Measurements from ENCODE around the gene CYSTM1. TPM values are rescaled to one million over a fixed set of nuclear protein-coding genes. Genes with fewer than 3 reads are reported as not detected.

The CYSTM1 gene
- total and polyA plus RNA-seq, 7 experiments from 2014 or later = 1.6 to 11.1 (median 3.5) TPM

- peaks cover 11 to 17% of the 10 kb centered on the region in 2 donors for H3K4me1 ChIP-seq (ENCODE audit: control insufficient read depth in 2 of 2, insufficient read depth in 2 of 2, low read length in 2 of 2)
- intact Hi-C loops (cut with micrococcal nuclease) = loop anchor here in 1 of 2 donors (1.0 kb wide), 1 partner anchor 8 kb away; no protein-coding TSS in a partner anchor
- ATAC-seq (no peak), DNase-seq (no peak)
- no peaks in the 10 kb centered on the region for H3K36me3 ChIP-seq (ENCODE audit: control insufficient read depth in 2 of 3, insufficient read depth in 3 of 3, low read length in 3 of 3)
- H3K27ac ChIP-seq (ENCODE audit: low read depth, low read length) = no peak overlapping the region
- Mint-ChIP-seq H3K9me3 (peaks cover 0 to 5% (median 0%) of the 10 kb centered on the region in 11 donors), H3K4me3 (peak overlapping the region in 6 of 10 donors; percentile 3 to 53 (median 28)), H3K27ac (peak overlapping the region in 7 of 9 donors; percentile 6 to 85 (median 68)), H3K27me3 (no peaks in the 10 kb centered on the region), H3K36me3 (peaks cover 9 to 45% (median 33%) of the 10 kb centered on the region in 5 donors), H3K4me1 (peaks cover 8 to 46% (median 39%) of the 10 kb centered on the region in 7 donors)
- no peaks in the 10 kb centered on the region for H3K9me3 ChIP-seq (ENCODE audit: control insufficient read depth in 2 of 3, low read length in 3 of 3)
- no peaks in the 10 kb centered on the region for H3K27me3 ChIP-seq (ENCODE audit: control insufficient read depth in 2 of 2, insufficient read depth in 2 of 2, low read length in 2 of 2)
- H3K4me3 ChIP-seq (ENCODE audit: low read length) = no peak overlapping the region
- POLR2A ChIA-PET = no interaction called here
- CTCF ChIA-PET = interaction anchor here (1.9 kb wide), 1 partner anchor 10 kb away, joined by 5 read pairs; no protein-coding TSS in a partner anchor
Observed at GRCh38 chr5:140258873-140259272, 83.9 kb downstream of the CYSTM1 start.

GRCh38 chr5:140259500-140259899 lies 84.5 kb downstream of the CYSTM1 start:
- Histone ChIP-seq H3K4me3 (ENCODE audit: low read length) (no peak overlapping the region), H3K36me3 (ENCODE audit: control insufficient read depth in 2 of 3, insufficient read depth in 3 of 3, low read length in 3 of 3) (no peaks in the 10 kb centered on the region), H3K27ac (ENCODE audit: low read depth, low read length) (no peak overlapping the region), H3K27me3 (ENCODE audit: control insufficient read depth in 2 of 2, insufficient read depth in 2 of 2, low read length in 2 of 2) (no peaks in the 10 kb centered on the region), H3K4me1 (ENCODE audit: control insufficient read depth in 2 of 2, insufficient read depth in 2 of 2, low read length in 2 of 2) (peaks cover 11 to 17% of the 10 kb centered on the region in 2 donors), H3K9me3 (ENCODE audit: control insufficient read depth in 2 of 3, low read length in 3 of 3) (no peaks in the 10 kb centered on the region)
- H3K27me3 Mint-ChIP-seq = no peaks in the 10 kb centered on the region
- ATAC-seq (peak; percentile 27), DNase-seq (peak in 6 of 9 donors; percentile 13 to 67 (median 35))
- ChIA-PET CTCF (interaction anchor here (0.6 to 1.9 kb wide), 2 partner anchors 11 to 104 kb away, joined by 4 to 5 read pairs; no protein-coding TSS in a partner anchor), POLR2A (interaction anchor here (1.1 kb wide), 1 partner anchor 45 kb away, joined by 3 read pairs; no protein-coding TSS in a partner anchor)
- peak overlapping the region; percentile 6 to 89 (median 68) for H3K27ac Mint-ChIP-seq
- H3K4me1 Mint-ChIP-seq = peaks cover 8 to 51% (median 45%) of the 10 kb centered on the region in 7 donors
- H3K9me3 Mint-ChIP-seq = peaks cover 0 to 5% (median 0%) of the 10 kb centered on the region in 11 donors
- intact Hi-C loops (cut with micrococcal nuclease) = loop anchor here in 1 of 2 donors (1.0 kb wide), 1 partner anchor 8 kb away; no protein-coding TSS in a partner anchor
- H3K4me3 Mint-ChIP-seq = peak overlapping the region in 9 of 10 donors; percentile 2 to 56 (median 41)
- peaks cover 9 to 45% (median 33%) of the 10 kb centered on the region in 5 donors for H3K36me3 Mint-ChIP-seq

- H3K36me3 ChIP-seq (ENCODE audit: control insufficient read depth in 2 of 3, insufficient read depth in 3 of 3, low read length in 3 of 3) = no peaks in the 10 kb centered on the region
- H3K27ac Mint-ChIP-seq = peak overlapping the region in 4 of 9 donors; percentile 24 to 82 (median 54)
- H3K9me3 Mint-ChIP-seq = peaks cover 0 to 5% (median 0%) of the 10 kb centered on the region in 11 donors
Observed at GRCh38 chr5:140260089-140260656, 85.2 kb downstream of the CYSTM1 start.

GRCh38 chr5:140261403-140262171 lies 86.6 kb downstream of the CYSTM1 start:
- intact Hi-C loops (cut with micrococcal nuclease) = loop anchor here in 1 of 2 donors (5.0 kb wide), 1 partner anchor 86 kb away; the partner anchor contains the start of gene HBEGF
- Mint-ChIP-seq H3K4me1 (peaks cover 25 to 67% (median 62%) of the 10 kb centered on the region in 7 donors), H3K27me3 (no peaks in the 10 kb centered on the region), H3K9me3 (peaks cover 0 to 5% (median 0%) of the 10 kb centered on the region in 11 donors), H3K27ac (peak overlapping the region in 7 of 9 donors; percentile 10 to 85 (median 50)), H3K4me3 (peak overlapping the region in 2 of 10 donors; percentile 10 to 18), H3K36me3 (peaks cover 9 to 45% (median 36%) of the 10 kb centered on the region in 5 donors)
- CTCF ChIA-PET = no interaction called here
- no peaks in the 10 kb centered on the region for H3K9me3 ChIP-seq (ENCODE audit: control insufficient read depth in 2 of 3, low read length in 3 of 3)
- POLR2A ChIA-PET = interaction anchor here (0.6 to 1.2 kb wide), 2 partner anchors 9 to 966 kb away, joined by 3 read pairs; no protein-coding TSS in a partner anchor
- H3K36me3 ChIP-seq (ENCODE audit: control insufficient read depth in 2 of 3, insufficient read depth in 3 of 3, low read length in 3 of 3) = no peaks in the 10 kb centered on the region
- no peak overlapping the region for H3K4me3 ChIP-seq (ENCODE audit: low read length)
- DNase-seq = peak in 2 of 9 donors; percentile 27
- H3K27me3 ChIP-seq (ENCODE audit: control insufficient read depth in 2 of 2, insufficient read depth in 2 of 2, low read length in 2 of 2) = no peaks in the 10 kb centered on the region
- no peak overlapping the region for H3K27ac ChIP-seq (ENCODE audit: low read depth, low read length)
- peaks cover 11 to 27% of the 10 kb centered on the region in 2 donors for H3K4me1 ChIP-seq (ENCODE audit: control insufficient read depth in 2 of 2, insufficient read depth in 2 of 2, low read length in 2 of 2)
- ATAC-seq = peak; percentile 91

More at GRCh38 chr5:140260089-140260656, 85.2 kb downstream of the CYSTM1 start:
- Histone ChIP-seq H3K9me3 (ENCODE audit: control insufficient read depth in 2 of 3, low read length in 3 of 3) (no peaks in the 10 kb centered on the region), H3K27ac (ENCODE audit: low read depth, low read length) (no peak overlapping the region), H3K4me3 (ENCODE audit: low read length) (no peak overlapping the region), H3K4me1 (ENCODE audit: control insufficient read depth in 2 of 2, insufficient read depth in 2 of 2, low read length in 2 of 2) (peaks cover 11 to 17% of the 10 kb centered on the region in 2 donors), H3K27me3 (ENCODE audit: control insufficient read depth in 2 of 2, insufficient read depth in 2 of 2, low read length in 2 of 2) (no peaks in the 10 kb centered on the region)
- Mint-ChIP-seq H3K27me3 (no peaks in the 10 kb centered on the region), H3K4me1 (peaks cover 10 to 53% (median 48%) of the 10 kb centered on the region in 7 donors), H3K36me3 (peaks cover 9 to 45% (median 34%) of the 10 kb centered on the region in 5 donors), H3K4me3 (peak overlapping the region in 1 of 10 donors; percentile 13)
- ChIA-PET CTCF (interaction anchor here (1.0 to 1.9 kb wide), 2 partner anchors 12 to 93 kb away, joined by 3 to 5 read pairs; no protein-coding TSS in a partner anchor), POLR2A (interaction anchor here (1.1 kb wide), 1 partner anchor 44 kb away, joined by 3 read pairs; no protein-coding TSS in a partner anchor)
- ATAC-seq = no peak
- intact Hi-C loops (cut with micrococcal nuclease) = loop anchor here in 1 of 2 donors (5.0 kb wide), 1 partner anchor 87 kb away; the partner anchor contains the start of gene HBEGF
- DNase-seq = no peak

GRCh38 chr5:140262221-140262620 lies 87.2 kb downstream of the CYSTM1 start:
- intact Hi-C loops (cut with micrococcal nuclease) = loop anchor here in 1 of 2 donors (5.0 kb wide), 1 partner anchor 85 kb away; the partner anchor contains the start of gene HBEGF
- peaks cover 9 to 44% (median 34%) of the 10 kb centered on the region in 5 donors for H3K36me3 Mint-ChIP-seq
- ATAC-seq (no peak), DNase-seq (no peak)
- H3K27ac Mint-ChIP-seq = peak overlapping the region in 3 of 9 donors; percentile 1 to 73 (median 51)
- CTCF ChIA-PET = no interaction called here
- H3K4me3 Mint-ChIP-seq = no peak overlapping the region
- Histone ChIP-seq H3K4me3 (ENCODE audit: low read length) (no peak overlapping the region), H3K9me3 (ENCODE audit: control insufficient read depth in 2 of 3, low read length in 3 of 3) (no peaks in the 10 kb centered on the region), H3K27ac (ENCODE audit: low read depth, low read length) (no peak overlapping the region), H3K27me3 (ENCODE audit: control insufficient read depth in 2 of 2, insufficient read depth in 2 of 2, low read length in 2 of 2) (no peaks in the 10 kb centered on the region), H3K36me3 (ENCODE audit: control insufficient read depth in 2 of 3, insufficient read depth in 3 of 3, low read length in 3 of 3) (no peaks in the 10 kb centered on the region), H3K4me1 (ENCODE audit: control insufficient read depth in 2 of 2, insufficient read depth in 2 of 2, low read length in 2 of 2) (peaks cover 11 to 33% of the 10 kb centered on the region in 2 donors)
- POLR2A ChIA-PET = interaction anchor here (0.7 to 1.2 kb wide), 2 partner anchors 9 to 35 kb away, joined by 3 read pairs; no protein-coding TSS in a partner anchor
- peaks cover 31 to 72% (median 66%) of the 10 kb centered on the region in 7 donors for H3K4me1 Mint-ChIP-seq
- peaks cover 0 to 5% (median 0%) of the 10 kb centered on the region in 11 donors for H3K9me3 Mint-ChIP-seq
- no peaks in the 10 kb centered on the region for H3K27me3 Mint-ChIP-seq

GRCh38 chr5:140262839-140263238 lies 87.9 kb downstream of the CYSTM1 start:
- no peaks in the 10 kb centered on the region for H3K9me3 ChIP-seq (ENCODE audit: control insufficient read depth in 2 of 3, low read length in 3 of 3)
- Mint-ChIP-seq H3K36me3 (peaks cover 3 to 38% (median 29%) of the 10 kb centered on the region in 5 donors), H3K9me3 (peaks cover 0 to 3% (median 0%) of the 10 kb centered on the region in 11 donors), H3K27me3 (no peaks in the 10 kb centered on the region), H3K4me3 (no peak overlapping the region), H3K4me1 (peaks cover 37 to 72% (median 66%) of the 10 kb centered on the region in 7 donors), H3K27ac (peak overlapping the region in 3 of 9 donors; percentile 16 to 88 (median 36))
- CTCF ChIA-PET = interaction anchor here (0.8 kb wide), 1 partner anchor 18 kb away, joined by 3 read pairs; no protein-coding TSS in a partner anchor
- ATAC-seq (no peak), DNase-seq (no peak)
- intact Hi-C loops (cut with micrococcal nuclease) = loop anchor here in 1 of 2 donors (5.0 kb wide), 1 partner anchor 84 kb away; the partner anchor contains the start of gene HBEGF
- H3K4me1 ChIP-seq (ENCODE audit: control insufficient read depth in 2 of 2, insufficient read depth in 2 of 2, low read length in 2 of 2) = peaks cover 11 to 39% of the 10 kb centered on the region in 2 donors
- H3K27me3 ChIP-seq (ENCODE audit: control insufficient read depth in 2 of 2, insufficient read depth in 2 of 2, low read length in 2 of 2) = no peaks in the 10 kb centered on the region
- no peak overlapping the region for H3K4me3 ChIP-seq (ENCODE audit: low read length)
- H3K36me3 ChIP-seq (ENCODE audit: control insufficient read depth in 2 of 3, insufficient read depth in 3 of 3, low read length in 3 of 3) = no peaks in the 10 kb centered on the region
- H3K27ac ChIP-seq (ENCODE audit: low read depth, low read length) = no peak overlapping the region
- POLR2A ChIA-PET = interaction anchor here (0.7 kb wide), 1 partner anchor 35 kb away, joined by 3 read pairs; no protein-coding TSS in a partner anchor

All from naive thymus-derived CD4-positive, alpha-beta T cell (primary cell).